SW480 (cell line): ENCODE results near the gene GTF2IRD1.
"Not testable (repeated sequence)": the region's sequence is repeated elsewhere in the genome, so short reads cannot be mapped to it uniquely, and the experiment has no call there.

ENCODE experiments used
- DNase-seq: peaks from one replicate; pipeline ENCODE4 v3.0.0-alpha.2; 2016; ENCODE audit warnings: low spot score

Gene GTF2IRD1

GRCh38 chr7:74430409-74430808 is 23.3 kb upstream of the GTF2IRD1 start:
- not testable (repeated sequence) for DNase-seq

GRCh38 chr7:74430961-74431466 is 22.7 kb upstream of the GTF2IRD1 start:
- DNase-seq, result no peak

- not testable (repeated sequence) for DNase-seq
These were observed 16.5 kb upstream of the GTF2IRD1 start for GRCh38 chr7:74437291-74437571.

- no peak for DNase-seq
These were observed 15.4 kb upstream of the GTF2IRD1 start for GRCh38 chr7:74438327-74438726.

DNA sequence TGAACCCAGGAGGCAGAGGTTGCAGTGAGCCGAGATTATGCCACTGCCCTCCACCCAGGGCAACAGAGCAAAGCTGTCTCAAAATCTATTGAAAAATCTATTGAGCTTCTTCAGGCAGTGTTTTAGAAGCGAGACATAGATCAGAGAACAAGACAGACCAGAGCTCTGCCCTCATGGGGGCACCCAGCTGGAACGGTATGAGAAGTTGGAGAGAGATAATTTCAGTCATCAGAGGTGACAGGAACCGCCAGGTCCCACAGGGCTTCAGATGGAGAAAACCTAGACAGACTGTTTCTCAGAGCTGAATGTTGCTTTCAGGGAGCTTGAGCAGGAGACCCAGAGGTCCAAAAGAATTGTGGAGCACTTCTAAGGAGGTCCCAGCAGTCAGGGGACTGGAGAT is 14.2 kb upstream of the GTF2IRD1 start:
- DNase-seq, result no peak

GRCh38 chr7:74440143-74440542 is 13.6 kb upstream of the GTF2IRD1 start:
- not testable (repeated sequence) for DNase-seq

DNA sequence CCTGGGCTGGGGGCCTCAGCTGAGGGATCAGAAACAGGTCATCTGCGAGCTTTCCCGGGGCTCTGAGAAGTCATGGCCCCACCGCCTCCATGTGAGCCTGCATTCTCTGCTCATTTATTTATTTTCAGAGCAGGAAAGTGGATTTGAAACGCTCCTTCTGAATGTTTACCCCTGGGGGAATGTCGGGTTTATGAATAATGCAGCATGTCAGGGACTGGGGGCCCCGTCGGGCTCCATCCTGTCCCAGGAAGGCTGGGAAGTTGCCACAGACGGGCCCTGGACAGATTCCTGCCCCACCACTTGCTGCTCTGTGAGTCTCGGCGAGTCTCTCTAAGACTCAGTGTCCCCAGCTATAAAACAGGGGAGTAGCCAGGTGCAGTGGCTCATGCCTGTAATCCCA is 11.9 kb upstream of the GTF2IRD1 start:
- DNase-seq, result no peak

- DNase-seq, result no peak
These were observed 10.0 kb upstream of the GTF2IRD1 start for GRCh38 chr7:74443543-74444247.

DNA sequence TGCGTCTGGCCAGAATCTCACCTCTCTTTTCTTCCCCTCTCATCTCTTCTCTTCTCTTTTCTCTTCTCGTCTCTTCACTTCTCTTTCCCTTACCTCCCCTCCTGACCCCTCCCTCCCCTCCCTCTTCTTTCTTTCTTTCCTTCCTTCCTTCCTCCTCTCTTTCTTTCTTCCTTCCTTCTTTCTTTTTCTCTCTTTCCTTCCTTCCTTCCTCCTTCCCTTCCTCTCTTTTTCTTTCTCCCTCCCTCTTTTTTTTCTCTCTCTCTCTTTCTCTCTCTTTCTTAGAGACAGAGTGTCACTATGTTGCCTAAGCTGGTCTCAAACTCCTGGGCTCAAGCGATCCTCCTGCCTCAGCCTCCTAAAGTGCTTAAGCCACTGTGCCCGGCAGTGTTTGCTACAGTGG is 4.6 kb upstream of the GTF2IRD1 start:
- DNase-seq, result no peak

DNA sequence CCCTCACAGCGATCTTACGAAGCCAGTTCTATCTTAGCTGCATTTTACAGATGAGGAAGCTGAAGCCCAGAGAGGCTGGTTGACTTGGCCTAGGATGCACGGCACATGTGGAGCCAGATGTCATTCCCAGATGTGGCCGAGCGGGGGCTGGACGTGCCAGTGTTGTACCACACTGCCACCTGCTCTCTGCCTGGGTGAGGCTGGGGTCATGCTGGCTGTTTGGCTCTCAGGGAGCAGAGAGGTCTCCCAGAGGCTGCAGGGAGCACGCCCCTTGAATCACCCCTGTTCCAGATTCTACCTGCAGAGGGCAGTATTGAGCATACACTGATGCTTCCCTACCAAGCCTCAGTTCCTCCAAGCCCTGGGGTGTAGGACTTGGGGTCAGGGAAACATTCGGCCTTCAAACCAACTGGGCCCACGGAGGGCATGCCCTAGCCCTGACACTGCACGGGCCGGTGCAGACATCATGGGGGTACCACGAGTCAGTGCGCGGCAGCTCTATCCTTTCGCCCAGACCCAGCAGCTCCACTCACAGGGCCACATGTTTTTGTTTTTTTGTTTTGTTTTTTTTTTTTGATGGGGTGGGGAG is 3.8 kb upstream of the GTF2IRD1 start:
- peak; percentile 53 for DNase-seq

DNA sequence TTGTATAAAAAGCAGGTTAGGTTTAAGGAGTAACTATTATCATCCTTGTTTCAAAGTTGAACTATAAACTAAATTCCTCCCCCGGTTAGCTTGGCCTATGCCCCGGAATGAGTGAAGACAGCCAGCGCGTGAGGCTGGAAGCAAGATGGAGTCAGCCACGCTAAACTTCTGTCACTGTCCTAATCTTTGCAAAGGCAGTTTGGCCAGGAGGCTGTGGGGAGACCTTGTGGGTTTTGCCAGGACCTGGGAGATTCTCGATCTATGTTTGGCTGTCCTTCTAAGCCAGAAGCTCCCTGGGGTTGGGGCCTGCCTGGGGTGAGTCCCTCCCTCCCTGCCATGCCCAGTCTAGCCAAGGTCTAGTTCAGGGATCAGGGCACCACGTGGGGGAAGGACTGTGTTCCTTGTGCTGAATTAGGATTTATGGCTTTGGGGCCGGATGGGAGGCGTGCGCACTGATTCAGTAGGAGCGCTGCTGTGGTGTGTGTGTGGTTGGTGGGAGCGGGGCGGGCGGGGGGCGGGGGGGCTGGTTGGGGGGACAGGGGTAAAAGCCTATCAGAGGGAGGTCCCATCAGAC is 871 bp upstream of the GTF2IRD1 start:
- DNase-seq, result peak; percentile 91

GRCh38 chr7:74454021-74454924 is 567 bp downstream of the GTF2IRD1 start:
- DNase-seq, result no peak

DNA sequence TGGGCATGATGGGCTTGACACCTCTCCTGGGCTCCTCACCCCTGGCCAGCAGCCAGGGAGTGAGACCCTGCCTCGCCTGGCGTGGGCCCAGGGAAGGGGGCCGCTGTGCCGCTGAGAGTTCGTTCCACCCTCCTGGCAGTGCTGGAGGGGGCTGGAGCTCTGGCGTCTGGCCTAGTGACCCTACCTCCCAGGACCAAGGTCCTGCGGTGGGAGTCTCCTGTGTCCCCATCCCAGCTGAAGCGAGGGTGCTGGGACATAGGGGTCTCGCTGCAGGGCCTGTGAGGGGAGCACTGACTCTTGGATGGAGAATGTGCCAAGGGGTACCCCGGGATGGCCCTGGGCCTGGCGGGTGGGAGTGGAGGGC is 1.2 kb downstream of the GTF2IRD1 start:
- no peak for DNase-seq

DNA sequence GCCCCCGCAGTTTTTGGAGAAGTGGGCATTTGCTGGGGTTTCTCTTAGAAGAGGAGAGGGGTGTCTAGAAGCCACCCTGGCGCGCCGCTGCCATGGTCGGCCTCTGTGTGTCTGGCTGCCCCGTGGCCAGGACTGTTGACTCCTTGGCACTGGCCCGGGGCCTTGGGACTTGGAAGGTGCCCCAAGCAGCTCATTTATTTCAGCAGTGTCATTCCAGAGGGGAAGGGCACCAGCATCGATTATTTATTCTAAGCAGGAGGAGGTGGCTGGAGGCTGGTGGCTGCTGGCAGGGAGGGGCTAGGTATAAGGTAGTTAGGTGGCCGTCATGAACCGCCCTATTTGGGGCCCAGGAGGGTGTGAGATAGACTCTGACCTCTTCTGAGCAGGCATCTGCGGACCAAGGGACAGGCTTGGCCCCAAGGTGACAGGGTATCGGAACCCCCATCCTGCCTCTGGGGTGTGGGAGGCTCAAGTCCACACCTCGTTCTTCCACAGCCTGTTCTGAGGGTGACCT is 1.6 kb downstream of the GTF2IRD1 start:
- DNase-seq, result peak; percentile 84

DNA sequence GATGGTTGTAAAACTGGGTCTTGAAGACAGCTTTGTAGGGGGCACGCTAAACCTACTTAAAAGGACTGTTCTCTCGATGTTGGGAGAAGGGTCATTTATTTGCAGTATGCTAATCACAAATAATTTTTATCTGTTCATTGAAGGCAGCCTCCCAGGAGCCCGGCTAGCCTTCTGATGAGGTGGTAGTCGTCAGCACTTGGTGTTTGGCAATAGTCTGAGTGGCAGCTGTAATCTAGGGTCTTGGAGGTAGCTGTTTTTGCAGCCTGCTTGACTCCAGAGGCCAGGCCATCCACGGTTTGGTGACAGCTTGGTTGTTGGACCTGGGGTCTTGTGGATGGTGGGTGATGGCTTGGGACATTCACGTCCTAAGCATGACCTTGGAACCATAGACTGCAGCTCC is 2.2 kb downstream of the GTF2IRD1 start:
- DNase-seq, result no peak

GRCh38 chr7:74457007-74457406 is 3.3 kb downstream of the GTF2IRD1 start:
- DNase-seq, result no peak

DNA sequence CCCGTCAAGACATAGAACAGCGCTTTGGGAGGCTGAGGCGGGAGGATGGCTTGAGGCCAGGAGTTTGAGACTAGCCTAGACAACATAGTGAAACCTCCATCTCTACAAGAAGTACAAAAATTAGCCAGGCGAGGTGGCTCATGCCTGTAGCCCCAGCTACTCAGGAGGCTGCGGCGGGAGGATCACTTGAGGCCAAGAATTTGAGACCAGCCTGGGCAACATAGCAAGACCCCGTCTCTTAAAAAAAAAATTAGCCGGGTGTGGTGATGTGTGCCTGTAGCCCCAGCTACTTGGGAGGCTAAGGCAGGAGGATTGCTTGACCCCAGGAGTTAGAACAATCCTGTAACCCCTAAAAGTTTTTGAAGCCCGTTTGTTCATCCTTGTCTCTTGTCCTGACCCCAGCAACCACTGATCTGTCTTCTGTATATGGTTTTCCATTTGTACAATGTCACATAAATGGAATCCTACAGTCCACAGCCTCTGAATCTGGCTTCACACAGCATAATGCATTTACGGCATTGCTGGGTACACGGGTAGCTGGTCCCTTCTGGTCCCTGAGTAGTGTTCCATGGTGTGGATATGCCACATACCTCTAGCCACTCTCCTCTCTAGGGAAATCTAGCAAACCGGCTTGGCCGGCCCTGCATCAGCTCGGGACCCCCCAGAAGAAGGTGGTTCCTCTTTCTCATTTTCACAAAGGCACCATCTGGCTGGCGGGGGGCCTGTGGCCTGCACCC is 8.4 kb downstream of the GTF2IRD1 start:
- DNase-seq, result peak; percentile 83

DNA sequence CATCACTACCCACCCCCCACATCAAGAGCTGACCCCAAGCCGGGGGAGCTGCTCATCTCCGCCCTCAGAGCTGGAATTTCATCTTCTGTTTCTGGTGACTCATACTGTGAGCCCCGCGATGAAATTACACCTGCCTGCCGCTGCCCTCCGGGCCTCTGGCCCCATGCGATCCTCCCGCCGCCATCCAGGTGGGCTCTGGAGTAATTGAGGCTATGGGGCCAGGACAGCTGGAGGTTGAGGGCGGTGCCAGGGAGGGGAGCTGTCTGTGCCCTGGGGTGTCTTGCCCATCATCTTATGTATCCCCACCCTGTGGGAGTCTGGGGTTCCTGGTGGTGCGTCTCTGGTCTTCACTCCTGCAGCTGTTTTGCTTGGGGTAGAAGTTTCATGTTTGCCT is 9.0 kb downstream of the GTF2IRD1 start:
- peak; percentile 87 for DNase-seq

GRCh38 chr7:74464931-74465886 is 11.5 kb downstream of the GTF2IRD1 start:
- DNase-seq, result peak; percentile 98

DNA sequence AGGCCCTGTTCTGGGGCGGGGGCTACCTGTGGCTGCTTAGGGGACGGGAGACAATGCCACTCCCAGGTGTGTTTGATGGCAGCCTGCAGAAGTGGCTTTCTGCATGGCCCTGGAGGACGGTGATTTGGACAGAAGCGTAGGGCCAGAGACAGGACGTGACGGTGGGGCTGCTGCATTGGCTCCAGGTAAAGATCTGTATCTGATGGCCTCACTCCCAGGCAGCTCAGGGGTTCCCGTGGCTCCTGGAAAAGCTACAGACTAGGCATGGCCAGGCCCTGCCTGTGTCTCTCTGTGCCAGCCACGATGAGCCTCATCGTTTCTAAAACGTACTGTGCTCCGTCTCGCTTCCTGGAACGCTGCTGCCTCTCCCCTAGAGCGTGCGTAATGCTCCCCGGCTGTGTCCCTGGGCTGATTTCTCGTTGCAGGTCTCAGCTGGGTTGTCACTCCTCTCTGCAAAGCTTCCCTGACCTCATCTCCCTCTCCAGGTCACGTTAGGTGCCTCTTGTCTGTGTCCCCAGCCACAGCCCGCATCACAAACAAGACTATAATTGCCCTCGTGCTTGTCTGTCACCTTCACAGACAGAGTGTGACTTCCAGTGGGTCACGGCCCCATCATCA is 12.6 kb downstream of the GTF2IRD1 start:
- DNase-seq, result peak; percentile 70
